ENCODE results near the gene AP1M1. TPM values are rescaled to one million over a fixed set of nuclear protein-coding genes. Genes with fewer than 3 reads are reported as not detected.

The AP1M1 gene
- total RNA-seq, 1 experiment from 2014 or later, result 30.3 TPM

DNA sequence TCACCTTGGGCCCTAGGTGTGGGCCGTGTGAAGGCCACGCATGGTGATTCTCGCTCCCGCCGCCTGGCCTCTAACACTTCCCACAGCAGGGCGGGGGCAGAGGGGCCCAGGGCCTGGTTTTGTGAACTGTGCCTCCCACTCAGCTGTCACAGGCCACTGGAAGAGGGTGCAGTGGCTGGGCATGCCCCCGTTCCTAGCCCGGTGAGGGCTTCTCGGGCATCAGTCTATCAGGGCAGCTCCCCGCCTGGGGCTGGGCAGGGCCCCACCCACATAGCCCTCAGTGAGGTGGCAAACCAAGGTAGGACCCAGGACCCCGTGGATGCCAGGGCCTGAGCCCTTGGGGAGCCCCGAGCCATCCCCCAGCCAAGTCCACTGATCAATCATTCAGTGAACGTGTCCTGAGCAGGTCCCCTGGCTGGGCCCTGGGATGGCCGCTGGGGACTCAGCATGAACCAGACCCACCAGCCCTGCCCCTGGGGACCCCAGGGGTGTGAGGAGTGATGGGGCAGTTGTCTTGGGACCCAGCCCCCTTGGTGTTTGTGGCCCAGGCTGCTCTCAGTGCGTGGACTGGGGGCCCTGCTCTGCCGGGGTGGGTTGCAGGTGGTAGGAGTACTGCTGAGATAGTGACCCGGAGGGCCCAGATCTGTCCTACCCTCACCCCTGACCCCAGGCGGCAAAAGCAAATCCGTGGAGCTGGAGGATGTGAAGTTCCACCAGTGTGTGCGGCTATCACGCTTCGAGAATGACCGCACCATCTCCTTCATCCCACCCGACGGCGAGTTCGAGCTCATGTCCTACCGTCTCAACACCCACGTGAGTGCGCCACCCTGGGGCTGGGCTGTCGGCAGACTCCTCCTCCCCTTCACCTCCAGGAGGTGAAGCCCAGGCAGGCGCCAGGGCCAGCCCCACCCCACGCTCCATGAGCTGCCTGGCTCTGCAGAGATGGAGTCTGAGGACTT is 29.4 kb downstream of the AP1M1 start:
- Mint-ChIP-seq H3K4me1 (no peaks in the 10 kb centered on the region), H3K27me3 (ENCODE audit: low read depth) (no peaks in the 10 kb centered on the region), H3K9me3 (peaks cover 0 to 3% of the 10 kb centered on the region in 2 experiments; a peak in 3 of 5 replicates), H3K4me3 (no peak overlapping the region), H3K36me3 (ENCODE audit: insufficient read depth in 1 of 3, low read depth in 3 of 3) (peaks cover 9 to 30% (median 24%) of the 10 kb centered on the region in 3 experiments), H3K27ac (no peak overlapping the region)
- Histone ChIP-seq H3K9ac (ENCODE audit: extremely low read depth, insufficient read length, low read length) (no peak overlapping the region), H3K4me1 (ENCODE audit: insufficient read depth, low read length) (no peaks in the 10 kb centered on the region), H4K20me1 (ENCODE audit: control insufficient read depth, insufficient read depth, insufficient read length) (no peaks in the 10 kb centered on the region), H3K56ac (ENCODE audit: insufficient read length, low read depth, low read length) (no peak overlapping the region), H3K4ac (ENCODE audit: low read depth, low read length) (no peak overlapping the region), H3K14ac (ENCODE audit: insufficient read depth, low read length) (no peak overlapping the region; the same call in 1 of the 2 replicates), H2BK20ac (ENCODE audit: low read depth, low read length, poor library complexity, severe bottlenecking) (no peak overlapping the region), H4K8ac (replicated peaks; ENCODE audit: insufficient read length, low read depth, low read length) (no peak overlapping the region), H2AFZ (ENCODE audit: low read length) (no peak overlapping the region), H2BK5ac (ENCODE audit: insufficient read length, low read length) (no peak overlapping the region), H3K4me2 (ENCODE audit: insufficient read depth, insufficient read length, low read length) (no peak overlapping the region), H2BK15ac (ENCODE audit: low read depth, low read length) (no peak overlapping the region), H3K23ac (ENCODE audit: insufficient read length, low read depth, low read length) (no peak overlapping the region), H4K5ac (ENCODE audit: insufficient read length, low read depth, low read length) (no peak overlapping the region), H3T11ph (ENCODE audit: low read length) (no peak overlapping the region), H2BK120ac (ENCODE audit: low read depth, low read length, poor library complexity, severe bottlenecking) (no peak overlapping the region), H2BK12ac (ENCODE audit: insufficient read length, low read depth, low read length) (no peak overlapping the region), H3K18ac (ENCODE audit: insufficient read length, low read depth, low read length) (no peak overlapping the region), H3K9me3 (ENCODE audit: control insufficient read depth, low read depth, low read length) (no peaks in the 10 kb centered on the region), H3K79me1 (ENCODE audit: insufficient read depth, low read depth, low read length, poor library complexity, severe bottlenecking) (no peaks in the 10 kb centered on the region), H3K23me2 (ENCODE audit: insufficient read length, low read depth, low read length, poor library complexity, severe bottlenecking) (no peaks in the 10 kb centered on the region), H2AK5ac (ENCODE audit: insufficient read length, low read length) (no peak overlapping the region), H3K27ac (ENCODE audit: insufficient read length, low read depth, low read length) (no peak overlapping the region), H4K91ac (ENCODE audit: insufficient read length, low read depth, low read length) (no peak overlapping the region), H3K27me3 (ENCODE audit: insufficient read depth, low read length) (no peaks in the 10 kb centered on the region), H3K79me2 (ENCODE audit: insufficient read depth, low read length) (no peaks in the 10 kb centered on the region)
- DNase-seq, result no peak
- TF ChIP-seq, protein P1, sequence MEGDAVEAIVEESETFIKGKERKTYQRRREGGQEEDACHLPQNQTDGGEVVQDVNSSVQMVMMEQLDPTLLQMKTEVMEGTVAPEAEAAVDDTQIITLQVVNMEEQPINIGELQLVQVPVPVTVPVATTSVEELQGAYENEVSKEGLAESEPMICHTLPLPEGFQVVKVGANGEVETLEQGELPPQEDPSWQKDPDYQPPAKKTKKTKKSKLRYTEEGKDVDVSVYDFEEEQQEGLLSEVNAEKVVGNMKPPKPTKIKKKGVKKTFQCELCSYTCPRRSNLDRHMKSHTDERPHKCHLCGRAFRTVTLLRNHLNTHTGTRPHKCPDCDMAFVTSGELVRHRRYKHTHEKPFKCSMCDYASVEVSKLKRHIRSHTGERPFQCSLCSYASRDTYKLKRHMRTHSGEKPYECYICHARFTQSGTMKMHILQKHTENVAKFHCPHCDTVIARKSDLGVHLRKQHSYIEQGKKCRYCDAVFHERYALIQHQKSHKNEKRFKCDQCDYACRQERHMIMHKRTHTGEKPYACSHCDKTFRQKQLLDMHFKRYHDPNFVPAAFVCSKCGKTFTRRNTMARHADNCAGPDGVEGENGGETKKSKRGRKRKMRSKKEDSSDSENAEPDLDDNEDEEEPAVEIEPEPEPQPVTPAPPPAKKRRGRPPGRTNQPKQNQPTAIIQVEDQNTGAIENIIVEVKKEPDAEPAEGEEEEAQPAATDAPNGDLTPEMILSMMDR (conservative IDR thresholded peaks at IDR 0.05), result no peak
- WGBS (ENCODE audit: extremely low coverage, insufficient read length, low lambda C conversion rate), result no CpG with 5 or more reads among the region's 33 CpGs

All from H9 (cell line).